ENCODE data around the gene GLYATL1.

GRCh38 chr11:58941838-58942237, 2.5 kb downstream of the GLYATL1 start:
- TF ChIP-seq CTCF (IDR thresholded peaks at IDR 0.05) (no peak), POLR2A (IDR thresholded peaks at IDR 0.05) (no peak)

Measured in heart left ventricle (tissue), 13 donors.